ENCODE results near the gene TOX2. TPM values are rescaled to one million over a fixed set of nuclear protein-coding genes. Genes with fewer than 3 reads are reported as not detected.

The TOX2 gene
- total RNA-seq, 1 experiment from 2014 or later = 2.7 TPM

DNA sequence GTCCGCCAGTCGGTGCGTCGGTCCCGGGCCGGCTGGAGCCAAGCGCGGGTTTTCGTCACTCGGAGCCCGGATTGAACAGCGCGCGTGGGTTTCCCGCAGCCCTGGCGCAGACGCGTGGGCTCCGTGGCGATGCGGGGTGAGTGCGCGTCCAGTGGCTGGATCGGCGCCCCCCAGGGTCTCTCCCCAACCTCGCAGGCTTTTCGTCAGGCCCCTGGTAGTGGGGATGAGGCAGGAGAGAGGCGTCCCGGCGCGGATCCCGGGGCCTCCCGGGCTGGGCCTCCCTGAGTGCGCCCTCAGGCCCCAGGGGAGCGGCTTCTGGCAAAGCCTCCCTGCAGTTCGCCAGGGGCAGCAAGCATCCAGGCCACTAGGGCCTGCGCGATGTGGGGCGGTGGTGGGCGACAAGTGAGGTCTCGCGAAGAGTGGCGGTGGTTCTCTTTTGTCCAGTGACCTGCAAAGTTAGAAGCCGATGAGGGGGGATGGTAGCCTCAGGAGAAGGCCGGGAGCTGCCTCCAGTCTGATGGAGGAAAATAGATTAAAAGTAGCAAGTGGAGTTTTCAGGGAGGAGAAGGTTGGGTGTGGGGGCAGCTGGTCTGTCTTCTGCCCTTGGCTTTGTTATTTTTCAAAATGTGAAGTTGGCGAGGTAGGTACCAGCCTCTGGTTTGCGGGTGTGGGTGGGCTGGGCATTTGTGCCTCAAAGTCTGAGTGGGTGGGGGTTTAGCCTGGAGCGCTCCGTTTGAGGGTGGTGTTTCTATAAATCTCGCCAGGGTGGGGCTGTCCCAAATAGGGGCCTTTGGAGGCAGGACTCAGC lies 1.6 kb downstream of the TOX2 start:
- no peaks in the 10 kb centered on the region for H3K9me3 Mint-ChIP-seq (ENCODE audit: unreplicated experiment)
- BruUV-seq (replicated peaks) = no TSS peak
- peak overlapping the region; percentile 81 for H3K4me3 Mint-ChIP-seq (ENCODE audit: unreplicated experiment)
- POLR2A ChIA-PET = no interaction called here
- TF ChIP-seq, protein P1, sequence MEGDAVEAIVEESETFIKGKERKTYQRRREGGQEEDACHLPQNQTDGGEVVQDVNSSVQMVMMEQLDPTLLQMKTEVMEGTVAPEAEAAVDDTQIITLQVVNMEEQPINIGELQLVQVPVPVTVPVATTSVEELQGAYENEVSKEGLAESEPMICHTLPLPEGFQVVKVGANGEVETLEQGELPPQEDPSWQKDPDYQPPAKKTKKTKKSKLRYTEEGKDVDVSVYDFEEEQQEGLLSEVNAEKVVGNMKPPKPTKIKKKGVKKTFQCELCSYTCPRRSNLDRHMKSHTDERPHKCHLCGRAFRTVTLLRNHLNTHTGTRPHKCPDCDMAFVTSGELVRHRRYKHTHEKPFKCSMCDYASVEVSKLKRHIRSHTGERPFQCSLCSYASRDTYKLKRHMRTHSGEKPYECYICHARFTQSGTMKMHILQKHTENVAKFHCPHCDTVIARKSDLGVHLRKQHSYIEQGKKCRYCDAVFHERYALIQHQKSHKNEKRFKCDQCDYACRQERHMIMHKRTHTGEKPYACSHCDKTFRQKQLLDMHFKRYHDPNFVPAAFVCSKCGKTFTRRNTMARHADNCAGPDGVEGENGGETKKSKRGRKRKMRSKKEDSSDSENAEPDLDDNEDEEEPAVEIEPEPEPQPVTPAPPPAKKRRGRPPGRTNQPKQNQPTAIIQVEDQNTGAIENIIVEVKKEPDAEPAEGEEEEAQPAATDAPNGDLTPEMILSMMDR (IDR thresholded peaks at IDR 0.05; ENCODE audit: unreplicated experiment) = no peak
- no peak overlapping the region for H3K27ac Mint-ChIP-seq (ENCODE audit: low read depth, unreplicated experiment)
- no peak for DNase-seq (ENCODE audit: unreplicated experiment)
- intact Hi-C loops (cut with micrococcal nuclease) = no loop called here
- H3K4me1 Mint-ChIP-seq (ENCODE audit: insufficient read depth, unreplicated experiment) = peaks cover 11% of the 10 kb centered on the region
- H3K36me3 Mint-ChIP-seq (ENCODE audit: insufficient read depth, unreplicated experiment) = peaks cover 14% of the 10 kb centered on the region
- CTCF ChIA-PET = interaction anchor here (0.6 to 1.0 kb wide), 2 partner anchors 16 to 183 kb away, joined by 3 to 4 read pairs; no protein-coding TSS in a partner anchor
- H3K27me3 Mint-ChIP-seq (ENCODE audit: insufficient read depth, unreplicated experiment) = no peaks in the 10 kb centered on the region

GRCh38 chr20:43916881-43917371 lies 2.3 kb downstream of the TOX2 start:
- POLR2A ChIA-PET = no interaction called here

GRCh38 chr20:43917380-43917779 lies 2.7 kb downstream of the TOX2 start:
- Mint-ChIP-seq H3K27ac (ENCODE audit: low read depth, unreplicated experiment) (no peak overlapping the region), H3K9me3 (ENCODE audit: unreplicated experiment) (no peaks in the 10 kb centered on the region), H3K27me3 (ENCODE audit: insufficient read depth, unreplicated experiment) (no peaks in the 10 kb centered on the region), H3K4me1 (ENCODE audit: insufficient read depth, unreplicated experiment) (peaks cover 11% of the 10 kb centered on the region), H3K4me3 (ENCODE audit: unreplicated experiment) (no peak overlapping the region), H3K36me3 (ENCODE audit: insufficient read depth, unreplicated experiment) (peaks cover 14% of the 10 kb centered on the region)
- intact Hi-C loops (cut with micrococcal nuclease) = no loop called here
- DNase-seq (ENCODE audit: unreplicated experiment) = no peak
- BruUV-seq (replicated peaks) = no TSS peak
- ChIA-PET POLR2A (interaction anchor here (0.7 kb wide), 1 partner anchor 534 kb away, joined by 3 read pairs; no protein-coding TSS in a partner anchor), CTCF (interaction anchor here (0.5 to 1.1 kb wide), 3 partner anchors 14 to 21 kb away, joined by 3 to 6 read pairs (median 3); no protein-coding TSS in a partner anchor)
- TF ChIP-seq, protein P1 (IDR thresholded peaks at IDR 0.05; ENCODE audit: unreplicated experiment) = no peak

More at GRCh38 chr20:43916881-43917371, 2.3 kb downstream of the TOX2 start:
- DNase-seq (ENCODE audit: unreplicated experiment) = no peak
- no peaks in the 10 kb centered on the region for H3K27me3 Mint-ChIP-seq (ENCODE audit: insufficient read depth, unreplicated experiment)
- H3K4me3 Mint-ChIP-seq (ENCODE audit: unreplicated experiment) = no peak overlapping the region
- no TSS peak for BruUV-seq (replicated peaks)
- peaks cover 11% of the 10 kb centered on the region for H3K4me1 Mint-ChIP-seq (ENCODE audit: insufficient read depth, unreplicated experiment)
- TF ChIP-seq, protein P1 (IDR thresholded peaks at IDR 0.05; ENCODE audit: unreplicated experiment) = no peak
- CTCF ChIA-PET = interaction anchor here (0.5 to 1.1 kb wide), 3 partner anchors 14 to 22 kb away, joined by 3 to 6 read pairs (median 3); no protein-coding TSS in a partner anchor
- peaks cover 14% of the 10 kb centered on the region for H3K36me3 Mint-ChIP-seq (ENCODE audit: insufficient read depth, unreplicated experiment)
- H3K9me3 Mint-ChIP-seq (ENCODE audit: unreplicated experiment) = no peaks in the 10 kb centered on the region
- H3K27ac Mint-ChIP-seq (ENCODE audit: low read depth, unreplicated experiment) = no peak overlapping the region
- intact Hi-C loops (cut with micrococcal nuclease) = no loop called here

DNA sequence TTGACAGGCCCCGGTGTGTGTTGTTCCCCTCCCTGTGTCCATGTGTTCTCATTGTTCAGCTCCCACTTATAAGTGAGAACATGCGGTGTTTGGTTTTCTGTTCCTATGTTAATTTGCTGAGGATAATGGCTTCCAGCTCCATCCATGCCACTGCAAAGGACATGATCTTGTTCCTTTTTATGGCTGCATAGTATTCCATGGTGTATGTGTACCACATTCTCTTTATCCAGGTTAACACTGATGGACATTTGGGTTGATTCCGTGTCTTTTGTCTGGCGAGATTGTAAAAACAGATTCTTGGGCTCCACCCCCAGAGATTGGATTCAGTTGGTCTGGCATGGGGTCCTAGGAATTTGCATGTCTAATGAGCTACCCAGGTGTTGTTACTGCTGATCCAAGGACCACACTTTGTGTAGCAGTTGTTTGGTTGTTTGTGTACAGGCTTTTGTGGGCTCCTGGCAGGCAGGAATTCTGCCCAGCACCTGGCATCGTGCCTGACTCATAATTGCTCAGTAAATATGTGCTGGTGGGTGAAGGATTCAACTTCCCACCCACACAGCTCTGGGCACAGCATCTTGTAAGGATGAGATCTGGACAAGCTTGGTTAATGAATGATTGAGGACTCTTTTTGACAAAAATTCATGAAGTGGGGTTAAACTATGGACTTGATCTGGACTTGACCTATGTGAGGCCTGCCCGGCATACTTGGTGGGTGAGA lies 5.2 kb downstream of the TOX2 start:
- no peak overlapping the region for H3K4me3 Mint-ChIP-seq (ENCODE audit: unreplicated experiment)
- POLR2A ChIA-PET = no interaction called here
- H3K27me3 Mint-ChIP-seq (ENCODE audit: insufficient read depth, unreplicated experiment) = no peaks in the 10 kb centered on the region
- CTCF ChIA-PET = interaction anchor here (0.6 to 1.4 kb wide), 4 partner anchors 9 to 740 kb away, joined by 3 to 4 read pairs (median 3); no protein-coding TSS in a partner anchor
- H3K27ac Mint-ChIP-seq (ENCODE audit: low read depth, unreplicated experiment) = no peak overlapping the region
- no peak for DNase-seq (ENCODE audit: unreplicated experiment)
- peaks cover 11% of the 10 kb centered on the region for H3K4me1 Mint-ChIP-seq (ENCODE audit: insufficient read depth, unreplicated experiment)
- peaks cover 9% of the 10 kb centered on the region for H3K36me3 Mint-ChIP-seq (ENCODE audit: insufficient read depth, unreplicated experiment)
- intact Hi-C loops (cut with micrococcal nuclease) = no loop called here
- no TSS peak for BruUV-seq (replicated peaks)
- H3K9me3 Mint-ChIP-seq (ENCODE audit: unreplicated experiment) = no peaks in the 10 kb centered on the region
- TF ChIP-seq, protein P1 (IDR thresholded peaks at IDR 0.05; ENCODE audit: unreplicated experiment) = no peak
